NCI-H2227 (cell line): ENCODE results near the gene GPRIN3.
"Not testable (repeated sequence)": the region's sequence is repeated elsewhere in the genome, so short reads cannot be mapped to it uniquely, and the experiment has no call there.

Experiments
- DNase-seq: peaks from one replicate; lab custom pipeline; 2025; ENCODE audit not compliant: unreplicated experiment; lab: John Stamatoyannopoulos, UW

The GPRIN3 gene

DNA sequence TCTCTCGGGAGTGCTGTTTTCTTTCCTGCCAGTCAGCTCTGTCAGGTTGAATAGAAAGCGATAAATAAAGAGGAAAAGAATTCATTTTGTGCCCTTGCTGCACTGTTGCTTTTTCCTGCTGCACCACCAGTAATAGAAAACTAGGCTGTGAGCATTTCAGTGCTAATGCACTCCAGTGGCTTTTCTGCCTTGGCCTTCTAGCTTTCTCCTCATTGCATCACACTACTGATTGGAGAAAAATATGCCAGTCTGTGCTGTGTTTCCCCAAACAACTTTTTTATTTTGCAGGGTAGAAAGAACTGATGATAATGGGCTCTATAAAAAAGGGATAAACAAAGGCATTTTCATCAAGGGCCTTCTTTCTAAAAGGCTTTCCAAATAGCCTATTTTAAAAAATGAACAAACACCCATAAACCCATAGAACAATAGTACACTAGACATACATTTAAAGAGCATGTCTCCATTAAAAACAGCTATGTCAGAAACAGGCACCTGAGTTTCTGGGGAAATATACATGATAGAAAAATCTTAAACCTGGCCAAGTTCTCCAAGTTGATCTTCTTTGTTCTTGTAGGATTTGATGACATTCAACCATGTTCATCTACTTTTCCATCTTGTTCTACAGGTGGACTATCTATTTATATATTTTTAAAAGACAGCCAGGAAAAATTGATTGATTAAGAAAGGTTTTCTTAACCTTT is 86.3 kb downstream of the GPRIN3 start:
- DNase-seq, result no peak

DNA sequence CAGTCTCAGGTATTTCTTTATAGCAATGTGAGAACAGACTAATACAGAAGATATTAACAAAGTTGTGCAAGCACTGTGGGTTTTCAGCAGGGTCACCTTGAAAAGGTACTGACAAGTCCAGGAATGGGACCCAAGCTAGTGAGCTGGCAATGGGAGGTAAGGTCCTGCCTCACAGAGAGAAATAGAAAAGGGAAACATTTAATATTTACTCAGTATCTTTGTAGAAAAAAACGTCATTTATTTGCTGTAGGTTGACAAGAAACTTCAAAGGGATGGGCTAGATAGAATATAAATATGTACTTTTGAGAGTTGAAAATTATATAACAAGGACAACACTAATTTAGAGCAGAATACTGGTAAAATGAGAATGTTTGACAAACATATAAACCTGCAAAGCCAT is 89.0 kb downstream of the GPRIN3 start:
- no peak for DNase-seq

- DNase-seq, result no peak
Measured at GRCh38 chr4:89217604-89218003, 90.0 kb downstream of the GPRIN3 start.

DNA sequence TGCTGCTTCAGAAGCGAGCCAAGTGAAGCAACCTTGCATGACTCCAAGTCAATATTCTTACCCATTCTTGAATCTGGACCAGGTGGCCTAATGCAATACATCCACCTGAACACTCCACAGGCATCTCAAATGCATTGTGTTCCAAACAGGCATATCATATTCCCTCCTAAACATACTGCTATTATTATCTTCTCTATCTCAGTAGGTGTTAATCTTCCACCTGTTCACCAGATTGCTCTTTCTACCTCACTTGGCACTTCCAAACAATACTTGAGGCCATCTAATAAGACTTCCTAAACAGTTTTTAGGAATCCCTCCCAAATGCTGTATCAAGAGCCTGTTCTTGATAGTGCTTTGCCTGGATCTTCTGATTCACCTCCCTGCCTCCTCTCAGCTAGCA is 90.7 kb downstream of the GPRIN3 start:
- DNase-seq, result no peak

DNA sequence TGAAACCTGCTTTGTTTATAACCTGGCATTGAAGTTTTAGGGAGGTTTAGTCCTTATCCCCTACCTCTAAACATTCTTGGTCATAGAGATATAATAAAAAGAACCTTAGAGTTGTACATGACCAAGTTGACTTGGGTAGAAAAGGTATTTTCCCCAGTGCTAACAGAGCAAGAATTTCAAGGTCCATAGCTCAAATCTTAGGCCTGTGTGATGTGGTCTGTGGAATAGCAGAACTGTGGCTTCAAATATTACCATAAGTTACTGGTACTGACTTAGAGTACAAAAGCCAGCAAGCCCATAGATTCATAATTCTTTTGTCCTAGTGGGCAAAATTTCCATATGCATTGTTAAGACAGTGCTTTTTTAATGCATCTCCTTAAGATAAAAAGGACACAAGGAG is 91.2 kb downstream of the GPRIN3 start:
- no peak for DNase-seq

GRCh38 chr4:89215736-89216135 is 91.9 kb downstream of the GPRIN3 start:
- no peak for DNase-seq

- no peak for DNase-seq
Measured at GRCh38 chr4:89214308-89214707, 93.3 kb downstream of the GPRIN3 start.

DNA sequence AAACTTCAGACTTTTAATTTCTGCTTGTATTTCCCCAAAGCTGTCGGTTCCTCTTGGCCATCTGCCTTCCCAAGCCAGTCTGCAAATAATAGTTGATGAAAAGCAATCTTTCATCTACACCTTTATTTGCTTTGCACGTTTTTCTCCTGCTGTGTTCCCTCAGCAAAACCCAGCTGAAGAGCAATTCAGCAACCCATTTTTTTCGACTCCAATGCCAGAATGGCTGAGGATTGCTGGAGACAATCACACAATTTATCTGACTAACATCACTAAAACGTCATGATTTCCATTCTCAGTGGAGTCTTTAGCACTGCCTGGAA is 94.3 kb downstream of the GPRIN3 start:
- DNase-seq, result no peak

GRCh38 chr4:89212666-89213381 is 94.8 kb downstream of the GPRIN3 start:
- no peak for DNase-seq

DNA sequence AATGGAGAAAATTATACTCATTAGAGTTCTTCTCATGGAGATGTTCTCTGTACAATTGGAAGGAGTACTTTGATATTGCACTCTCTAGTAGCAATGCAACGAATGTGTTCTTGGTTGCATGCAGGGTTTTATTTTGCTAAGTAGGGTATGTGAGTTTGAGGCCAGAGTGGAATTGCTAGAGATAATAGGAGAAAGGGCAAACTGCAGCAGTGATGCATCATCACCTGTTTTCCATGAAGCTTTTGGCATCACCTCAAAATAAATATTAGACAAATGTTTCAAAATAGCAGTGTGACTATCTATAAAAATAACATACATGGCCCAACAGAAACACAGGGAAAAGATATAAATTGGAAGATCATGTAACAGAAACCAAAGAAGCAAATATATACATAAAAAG is 103.0 kb downstream of the GPRIN3 start:
- no peak for DNase-seq

DNA sequence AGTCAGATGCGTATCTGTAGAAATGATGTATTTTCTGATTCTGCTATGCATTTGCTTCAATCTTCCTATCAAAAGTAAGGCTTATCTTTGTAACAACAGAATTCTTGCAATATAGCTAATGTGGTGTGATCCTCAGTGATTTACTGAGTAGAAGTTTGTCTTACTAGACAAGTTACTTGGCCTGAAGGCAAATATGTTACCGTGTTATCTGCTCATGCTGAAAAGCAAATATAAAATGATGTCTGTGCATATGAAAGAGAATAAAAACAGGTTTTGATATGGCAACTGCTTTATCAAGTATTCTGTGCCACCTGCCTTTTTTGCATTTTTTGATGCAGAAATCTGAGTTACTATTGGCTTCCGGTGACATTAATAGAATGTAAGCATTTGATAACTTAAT is 103.7 kb downstream of the GPRIN3 start:
- DNase-seq, result no peak

GRCh38 chr4:89199394-89199793 is 108.2 kb downstream of the GPRIN3 start:
- not testable (repeated sequence) for DNase-seq

- DNase-seq, result no peak
Measured at GRCh38 chr4:89197920-89198319, 109.7 kb downstream of the GPRIN3 start.

- no peak for DNase-seq
Measured at GRCh38 chr4:89196745-89197144, 110.9 kb downstream of the GPRIN3 start.

DNA sequence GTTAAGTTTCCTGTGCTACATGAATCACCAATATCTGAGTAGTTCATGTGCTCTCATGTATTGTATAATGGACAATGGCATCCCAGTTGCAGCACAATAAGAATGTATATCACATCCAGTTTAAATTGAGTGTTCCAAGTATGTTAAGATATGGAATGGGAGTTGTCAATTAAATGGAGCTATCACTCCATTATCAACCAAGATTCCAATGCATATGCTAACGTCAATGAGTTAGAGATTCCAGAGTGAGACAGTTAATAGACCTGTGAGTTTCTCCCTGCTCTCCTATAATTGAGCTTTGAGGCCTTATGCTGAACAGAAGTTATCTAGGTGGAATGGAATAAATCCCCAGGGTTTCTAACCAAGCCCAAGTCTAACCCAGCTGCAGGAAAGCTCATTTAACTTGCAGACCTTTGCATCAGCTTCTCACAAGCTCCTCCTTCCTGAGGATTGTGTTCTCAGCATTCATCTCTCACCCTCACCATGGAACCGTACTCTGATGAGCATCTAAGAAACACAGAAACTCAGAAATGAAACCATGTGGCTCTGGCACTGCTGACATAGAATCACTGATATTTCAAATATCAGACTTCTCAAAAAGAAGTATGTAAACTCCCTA is 111.4 kb downstream of the GPRIN3 start:
- no peak for DNase-seq

GRCh38 chr4:89193843-89194242 is 113.8 kb downstream of the GPRIN3 start:
- DNase-seq, result no peak
